Astrocyte (in vitro differentiated cells and primary cell): ENCODE measurements around the gene HMGB1.

Experiments used
- CTCF ChIP-seq: IDR thresholded peaks from 2 replicates; pipeline ENCODE4 v1.5.1; 2011; ENCODE audit warnings: low read depth, mild to moderate bottlenecking, inconsistent platforms, low read length, moderate library complexity; ENCODE audit not compliant: insufficient read depth
- EZH2 ChIP-seq: IDR thresholded peaks from 2 replicates; pipeline ENCODE4 v1.6.1; 2012; ENCODE audit warnings: mild to moderate bottlenecking, low read length, inconsistent platforms; ENCODE audit not compliant: insufficient read depth

GRCh38 chr13:30486230-30487074 lies 20.7 kb upstream of the HMGB1 start:
- TF ChIP-seq CTCF (no peak), EZH2 (no peak)
